C4-2B (cell line): Measurements from ENCODE around the gene ZBTB43.

Source experiments
- H3K27ac ChIP-seq: fragments of 450-650 bp; 2 replicates; pipeline ENCODE4 v1.5.1; 2017
- ZFX ChIP-seq: fragments of 450-650 bp; IDR thresholded peaks from 2 replicates; pipeline ENCODE4 v1.6.1; 2017
- TF ChIP-seq, protein P1 (sequence below): fragments of 450-650 bp; conservative IDR thresholded peaks from 2 replicates; pipeline ENCODE4 v1.5.1; 2017; ENCODE audit warnings: mild to moderate bottlenecking

Gene ZBTB43

DNA sequence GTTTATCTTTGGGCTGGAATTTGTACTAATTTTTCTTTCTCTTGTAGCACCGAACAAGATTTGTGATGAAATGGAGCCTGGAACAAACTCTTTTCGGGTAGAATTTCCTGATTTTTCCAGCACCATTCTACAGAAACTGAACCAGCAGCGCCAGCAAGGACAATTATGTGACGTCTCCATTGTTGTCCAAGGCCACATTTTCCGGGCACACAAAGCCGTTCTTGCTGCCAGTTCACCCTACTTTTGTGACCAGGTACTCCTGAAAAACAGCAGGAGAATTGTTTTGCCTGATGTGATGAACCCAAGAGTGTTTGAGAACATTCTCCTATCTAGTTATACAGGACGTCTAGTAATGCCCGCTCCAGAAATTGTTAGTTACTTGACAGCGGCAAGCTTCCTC is 27.6 kb downstream of the ZBTB43 start:
- TF ChIP-seq, protein P1, sequence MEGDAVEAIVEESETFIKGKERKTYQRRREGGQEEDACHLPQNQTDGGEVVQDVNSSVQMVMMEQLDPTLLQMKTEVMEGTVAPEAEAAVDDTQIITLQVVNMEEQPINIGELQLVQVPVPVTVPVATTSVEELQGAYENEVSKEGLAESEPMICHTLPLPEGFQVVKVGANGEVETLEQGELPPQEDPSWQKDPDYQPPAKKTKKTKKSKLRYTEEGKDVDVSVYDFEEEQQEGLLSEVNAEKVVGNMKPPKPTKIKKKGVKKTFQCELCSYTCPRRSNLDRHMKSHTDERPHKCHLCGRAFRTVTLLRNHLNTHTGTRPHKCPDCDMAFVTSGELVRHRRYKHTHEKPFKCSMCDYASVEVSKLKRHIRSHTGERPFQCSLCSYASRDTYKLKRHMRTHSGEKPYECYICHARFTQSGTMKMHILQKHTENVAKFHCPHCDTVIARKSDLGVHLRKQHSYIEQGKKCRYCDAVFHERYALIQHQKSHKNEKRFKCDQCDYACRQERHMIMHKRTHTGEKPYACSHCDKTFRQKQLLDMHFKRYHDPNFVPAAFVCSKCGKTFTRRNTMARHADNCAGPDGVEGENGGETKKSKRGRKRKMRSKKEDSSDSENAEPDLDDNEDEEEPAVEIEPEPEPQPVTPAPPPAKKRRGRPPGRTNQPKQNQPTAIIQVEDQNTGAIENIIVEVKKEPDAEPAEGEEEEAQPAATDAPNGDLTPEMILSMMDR, result no peak
- no peak for TF ChIP-seq ZFX

DNA sequence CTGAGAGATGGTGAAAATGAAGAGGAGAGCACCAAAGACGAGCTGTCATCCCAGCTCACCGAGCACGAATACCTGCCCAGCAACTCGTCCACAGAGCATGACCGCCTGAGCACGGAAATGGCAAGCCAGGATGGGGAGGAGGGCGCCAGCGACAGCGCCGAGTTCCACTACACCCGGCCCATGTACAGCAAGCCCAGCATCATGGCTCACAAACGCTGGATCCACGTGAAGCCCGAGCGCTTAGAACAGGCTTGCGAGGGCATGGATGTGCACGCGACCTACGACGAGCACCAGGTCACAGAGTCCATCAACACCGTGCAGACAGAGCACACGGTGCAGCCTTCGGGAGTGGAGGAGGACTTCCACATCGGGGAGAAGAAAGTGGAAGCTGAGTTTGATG is 28.2 kb downstream of the ZBTB43 start:
- TF ChIP-seq ZFX, result no peak
- TF ChIP-seq, protein P1, result no peak
- H3K27ac ChIP-seq, result no peak overlapping the region

More for the DNA sequence above, 27.6 kb downstream of the ZBTB43 start:
- H3K27ac ChIP-seq, result no peak overlapping the region

DNA sequence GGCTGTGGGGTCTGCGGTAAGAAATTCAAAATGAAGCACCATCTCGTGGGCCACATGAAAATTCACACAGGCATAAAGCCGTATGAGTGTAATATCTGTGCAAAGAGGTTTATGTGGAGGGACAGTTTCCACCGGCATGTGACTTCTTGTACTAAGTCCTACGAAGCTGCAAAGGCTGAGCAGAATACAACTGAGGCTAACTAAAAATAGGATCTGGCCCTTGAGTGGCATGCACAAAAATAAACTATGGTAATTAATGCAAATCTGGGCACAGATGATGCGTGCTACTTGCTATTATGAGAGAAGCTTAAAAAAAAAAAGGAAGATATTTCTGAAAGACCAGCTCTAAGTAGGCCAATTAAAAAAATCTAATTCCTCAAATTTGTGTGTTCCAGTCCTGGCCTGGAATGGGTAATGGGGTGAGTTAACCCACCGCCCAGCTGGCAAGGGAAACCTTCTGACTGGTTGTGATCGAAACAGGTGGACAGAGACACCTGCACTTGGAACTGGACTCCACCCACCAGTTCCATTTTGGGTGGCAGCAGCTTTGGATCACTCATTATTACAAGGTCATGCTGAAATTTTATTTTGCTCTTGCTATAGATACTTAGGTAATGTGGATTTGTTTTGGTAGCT is 29.0 kb downstream of the ZBTB43 start:
- no peak for TF ChIP-seq ZFX
- TF ChIP-seq, protein P1, result no peak
- no peak overlapping the region for H3K27ac ChIP-seq

DNA sequence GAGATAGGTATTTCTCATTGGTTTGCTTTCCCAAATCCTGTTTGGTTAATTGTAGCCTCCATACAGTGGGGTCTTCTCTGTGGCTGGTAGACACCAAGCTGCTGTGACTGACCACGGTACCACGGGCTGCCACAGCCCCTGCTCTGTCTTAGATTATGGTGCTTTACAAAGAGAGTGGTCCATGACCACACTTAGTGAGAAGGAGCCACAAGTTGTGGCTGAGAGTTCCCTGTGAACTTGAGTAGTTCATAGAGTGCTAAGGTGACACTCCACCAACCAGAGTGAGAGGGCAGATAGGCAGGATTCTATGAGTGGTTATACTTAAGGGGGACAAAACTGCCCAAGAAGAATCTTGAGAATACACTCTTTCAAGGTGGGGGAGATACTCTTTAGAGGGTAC is 29.8 kb downstream of the ZBTB43 start:
- TF ChIP-seq ZFX, result no peak
- TF ChIP-seq, protein P1, result no peak
- no peak overlapping the region for H3K27ac ChIP-seq

DNA sequence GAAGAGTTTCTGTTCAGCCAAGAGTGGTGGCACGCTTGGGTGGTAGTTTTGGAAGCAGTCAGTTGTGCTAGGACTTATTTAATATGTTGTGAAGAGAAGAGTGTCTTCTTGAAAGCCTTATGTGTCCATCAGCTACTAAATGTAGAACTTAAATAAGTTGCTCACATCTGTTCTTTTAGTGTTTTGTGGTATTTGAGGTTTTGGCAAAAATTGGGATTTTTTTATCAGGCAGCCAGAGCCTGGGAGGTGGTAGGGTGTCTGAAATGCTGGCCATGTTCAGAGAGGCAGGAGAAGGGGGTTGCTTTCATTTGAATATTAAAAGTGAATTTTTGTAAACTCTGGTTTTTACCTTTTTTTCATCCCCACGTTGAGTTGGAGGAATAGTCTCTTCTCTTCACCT is 31.4 kb downstream of the ZBTB43 start:
- no peak overlapping the region for H3K27ac ChIP-seq
- TF ChIP-seq, protein P1, result no peak
- TF ChIP-seq ZFX, result no peak

DNA sequence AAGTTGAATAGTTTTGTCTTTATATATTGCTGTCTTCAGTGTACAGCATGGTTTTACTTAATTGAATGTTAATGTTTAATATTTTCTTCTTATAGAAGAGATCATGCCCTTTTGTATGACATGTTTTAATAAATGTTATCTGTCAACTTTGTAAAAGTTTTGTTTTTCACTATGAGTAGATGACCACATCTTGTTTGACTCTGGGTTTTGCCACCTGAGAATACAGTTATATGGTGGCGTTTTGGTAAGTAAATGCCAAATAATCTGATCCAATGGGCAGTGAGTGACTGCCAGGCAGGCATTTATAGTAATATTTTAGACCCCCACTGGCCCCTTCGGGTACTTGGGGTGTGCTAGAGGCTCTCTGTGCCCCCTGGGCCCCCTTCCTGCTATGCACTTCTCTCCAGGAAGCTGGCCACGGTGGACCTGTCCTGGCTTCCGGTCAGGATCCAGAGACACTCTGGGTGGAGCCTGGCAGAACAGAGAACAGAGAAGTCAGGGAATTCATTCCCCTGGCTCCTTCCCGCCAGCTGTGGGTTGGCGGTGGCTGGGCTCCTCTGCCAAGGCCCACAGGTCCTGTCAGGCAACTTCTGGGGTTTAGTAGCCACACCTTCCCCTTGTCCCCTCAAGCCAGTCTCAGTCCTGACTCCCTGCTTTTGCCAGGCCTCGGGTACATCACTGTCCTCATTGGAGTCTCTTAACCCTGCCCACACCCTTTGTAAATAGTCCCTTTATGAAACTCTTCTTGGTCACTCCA is 33.4 kb downstream of the ZBTB43 start:
- H3K27ac ChIP-seq, result no peak overlapping the region
- TF ChIP-seq ZFX, result no peak
- TF ChIP-seq, protein P1, result no peak

DNA sequence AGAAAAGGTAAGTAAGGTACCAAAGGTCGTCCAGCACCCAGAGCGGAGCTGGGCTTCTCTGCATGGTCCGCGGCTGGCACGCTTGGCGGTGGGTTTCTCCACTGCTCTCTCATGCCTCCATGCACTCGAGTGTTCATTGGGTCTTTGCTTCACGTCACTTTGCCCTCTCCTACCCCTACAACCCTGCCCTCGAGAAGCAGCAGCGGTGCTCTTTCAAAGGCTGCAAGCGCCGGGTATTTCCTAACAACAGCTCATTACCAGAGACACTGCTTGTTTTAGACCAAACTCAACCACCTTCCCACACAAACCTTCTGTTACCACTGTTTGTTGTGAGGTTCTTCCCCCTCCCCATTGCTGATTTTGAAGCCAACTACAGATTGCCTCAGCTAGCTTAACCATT is 34.1 kb downstream of the ZBTB43 start:
- TF ChIP-seq ZFX, result no peak
- TF ChIP-seq, protein P1, result no peak
- H3K27ac ChIP-seq, result no peak overlapping the region
